Stomach (tissue), 9 donors: ENCODE data around the gene NEK7. TPM values are rescaled to one million over a fixed set of nuclear protein-coding genes. Genes with fewer than 3 reads are reported as not detected.

Experiments used
- DNase-seq, 2 donors: peaks; one replicate each; pipeline versions ENCODE4 v3.0.0 to v3.0.0-alpha.2; 2013 to 2019
- H3K27ac ChIP-seq, 5 donors: fragments of 200-600 bp in 4 of 5; sonication (generic) in 4 of 5; one replicate each; pipeline ENCODE4 v1.5.1; 2013 to 2019; ENCODE audit warnings: mild to moderate bottlenecking in 1 of 5, moderate library complexity in 1 of 5
- H3K27me3 ChIP-seq, 3 donors: fragments of 200-600 bp; sonication (generic); one replicate each; pipeline ENCODE4 v1.5.1; 2017 to 2019; ENCODE audit warnings: mixed run types in 1 of 3
- H3K36me3 ChIP-seq, 4 donors: fragments of 200-600 bp; sonication (generic); 1 replicate in 3 of 4; 2 replicates in 1 of 4; pipeline ENCODE4 v1.5.1; 2016 to 2019
- H3K4me1 ChIP-seq, 4 donors: fragments of 200-600 bp; sonication (generic); one replicate each; pipeline ENCODE4 v1.5.1; 2016 to 2019
- H3K4me3 ChIP-seq, 4 donors: fragments of 200-600 bp; sonication (generic) in 3 of 4; one replicate each; pipeline ENCODE4 v1.5.1; 2016 to 2019; ENCODE audit warnings: mild to moderate bottlenecking in 1 of 4
- H3K9me3 ChIP-seq, 4 donors: fragments of 200-600 bp; sonication (generic); one replicate each; pipeline ENCODE4 v1.5.1; 2016 to 2019
- EP300 ChIP-seq: sonication (generic); formaldehyde crosslinking; IDR thresholded peaks from one replicate; pipeline ENCODE4 v1.6.1; 2017; ENCODE audit warnings: antibody characterized with exemption
- POLR2A ChIP-seq, 4 donors: fragments of 450-650 bp; IDR thresholded peaks; one replicate each; pipeline ENCODE4 v1.6.1; 2016; ENCODE audit warnings: antibody characterized with exemption in 4 of 4, control low read depth in 2 of 4, mild to moderate bottlenecking in 1 of 4, moderate library complexity in 1 of 4
- POLR2AphosphoS5 ChIP-seq, 3 donors: sonication (generic); formaldehyde crosslinking; IDR thresholded peaks; one replicate each; pipeline ENCODE4 v1.6.1; 2016; ENCODE audit warnings: antibody characterized with exemption in 3 of 3
- WGBS, 5 donors: extraction: QIAGEN DNeasy Blood & Tissue Kit in 3 of 5; methylation state at CpG; one replicate each; pipeline versions ENCODE4 v1.1.5 to v1.1.7; 2013 to 2018; 5-methylcytosine and 5-hydroxymethylcytosine counted together
- intact Hi-C: fragments of 100-400 bp; cut with DNase I; formaldehyde crosslinking; loops from one replicate; pipeline ENCODE4 v1.15.1; 2023; ENCODE audit warnings: low total_unique reads
- polyA plus RNA-seq, 3 donors: library from polyadenylated mRNA; stranded (reverse); fragments of 200-250 nt; gene quantifications; one replicate each; pipeline ENCODE4 v1.2.3, GENCODE V29; 2013
- total RNA-seq, 5 donors: library from RNA; depleted of rRNA; stranded (reverse); fragments of >200 nt; gene quantifications; one replicate each; pipeline versions ENCODE4 v1.1.0 to v1.2.3, GENCODE V29; 2014 to 2016
- TF ChIP-seq, protein P1 (sequence below), 7 experiments: fragments of 450-650 bp in 4 of 7; fragments of 200-600 bp in 3 of 7; sonication (generic) in 3 of 7; IDR thresholded peaks; one replicate each; pipeline ENCODE4 v1.5.1; 2016 to 2019; ENCODE audit warnings: antibody characterized with exemption in 7 of 7, control low read depth in 2 of 7, mild to moderate bottlenecking in 1 of 7
- donor health status: healthy with polysubstance abuse.
- donor health status: Bipolar disorder and iron deficiency.
- donor health status: healthy.

The NEK7 gene
- total and polyA plus RNA-seq, 8 donors, result 13.2 to 116 (median 35.4) TPM

DNA sequence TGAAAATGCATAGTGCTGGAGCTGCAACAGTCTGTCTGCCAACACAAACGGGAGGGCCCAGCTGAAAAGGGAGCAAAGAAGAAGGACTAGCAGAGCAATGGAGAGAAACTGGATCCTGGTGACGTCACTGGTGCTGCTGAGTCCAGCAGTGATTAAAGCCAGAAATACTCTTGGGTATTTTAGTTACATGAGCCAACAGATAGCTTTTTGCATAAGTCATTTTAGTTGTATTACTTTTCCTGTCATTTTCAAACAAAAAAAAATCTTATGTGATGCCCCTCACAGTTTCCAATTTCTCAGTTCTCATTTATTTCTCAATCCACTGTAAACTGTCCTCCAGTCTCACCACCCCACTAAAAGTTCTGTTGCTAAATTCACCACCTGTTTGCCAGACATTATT is 38.7 kb upstream of the NEK7 start:
- no peaks in the 10 kb centered on the region for H3K4me1 ChIP-seq
- TF ChIP-seq, protein P1, sequence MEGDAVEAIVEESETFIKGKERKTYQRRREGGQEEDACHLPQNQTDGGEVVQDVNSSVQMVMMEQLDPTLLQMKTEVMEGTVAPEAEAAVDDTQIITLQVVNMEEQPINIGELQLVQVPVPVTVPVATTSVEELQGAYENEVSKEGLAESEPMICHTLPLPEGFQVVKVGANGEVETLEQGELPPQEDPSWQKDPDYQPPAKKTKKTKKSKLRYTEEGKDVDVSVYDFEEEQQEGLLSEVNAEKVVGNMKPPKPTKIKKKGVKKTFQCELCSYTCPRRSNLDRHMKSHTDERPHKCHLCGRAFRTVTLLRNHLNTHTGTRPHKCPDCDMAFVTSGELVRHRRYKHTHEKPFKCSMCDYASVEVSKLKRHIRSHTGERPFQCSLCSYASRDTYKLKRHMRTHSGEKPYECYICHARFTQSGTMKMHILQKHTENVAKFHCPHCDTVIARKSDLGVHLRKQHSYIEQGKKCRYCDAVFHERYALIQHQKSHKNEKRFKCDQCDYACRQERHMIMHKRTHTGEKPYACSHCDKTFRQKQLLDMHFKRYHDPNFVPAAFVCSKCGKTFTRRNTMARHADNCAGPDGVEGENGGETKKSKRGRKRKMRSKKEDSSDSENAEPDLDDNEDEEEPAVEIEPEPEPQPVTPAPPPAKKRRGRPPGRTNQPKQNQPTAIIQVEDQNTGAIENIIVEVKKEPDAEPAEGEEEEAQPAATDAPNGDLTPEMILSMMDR (IDR thresholded peaks at IDR 0.05), result no peak
- no peak for TF ChIP-seq POLR2AphosphoS5 (IDR thresholded peaks at IDR 0.05)
- TF ChIP-seq EP300, result no peak
- H3K27ac ChIP-seq, result peak overlapping the region in 1 of 5 donors; percentile 6
- H3K9me3 ChIP-seq, result no peaks in the 10 kb centered on the region
- H3K27me3 ChIP-seq, result no peaks in the 10 kb centered on the region
- 33 to 47% (median 39%) methylated on average over 2 of the region's 2 CpGs for WGBS, 5 donors
- peak in 1 of 2 donors; percentile 89 for DNase-seq
- intact Hi-C loops, result no loop called here
- no peaks in the 10 kb centered on the region for H3K36me3 ChIP-seq
- H3K4me3 ChIP-seq, result no peak overlapping the region

DNA sequence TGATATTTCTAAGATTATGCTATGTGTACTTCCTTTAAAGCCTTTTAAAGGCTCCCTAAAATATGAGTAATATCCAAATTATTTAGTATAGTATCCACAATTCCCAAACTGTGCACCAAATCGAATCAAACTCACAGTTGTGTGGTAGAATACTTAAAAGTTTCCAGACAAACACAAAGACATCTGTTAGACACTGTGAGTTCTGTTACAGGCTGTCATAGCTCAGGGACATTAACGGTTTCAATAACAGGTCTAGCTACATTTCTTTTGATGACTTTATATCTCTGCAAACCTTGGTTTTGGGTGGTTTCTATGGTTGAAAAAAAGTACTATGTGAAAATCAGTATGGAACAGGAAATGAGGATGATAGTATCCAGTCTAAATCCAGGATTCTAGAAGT is 36.9 kb upstream of the NEK7 start:
- Histone ChIP-seq H3K27me3 (no peaks in the 10 kb centered on the region), H3K9me3 (no peaks in the 10 kb centered on the region), H3K27ac (no peak overlapping the region), H3K4me3 (no peak overlapping the region), H3K36me3 (no peaks in the 10 kb centered on the region), H3K4me1 (no peaks in the 10 kb centered on the region)
- DNase-seq, result no peak
- TF ChIP-seq, protein P1 (IDR thresholded peaks at IDR 0.05), result no peak
- TF ChIP-seq POLR2AphosphoS5 (IDR thresholded peaks at IDR 0.05), result no peak
- TF ChIP-seq POLR2A (IDR thresholded peaks at IDR 0.05), result no peak
- no peak for TF ChIP-seq EP300
- intact Hi-C loops, result no loop called here
- WGBS, 5 donors, result 67 to 80% (median 77%) methylated on average over 2 of the region's 2 CpGs

DNA sequence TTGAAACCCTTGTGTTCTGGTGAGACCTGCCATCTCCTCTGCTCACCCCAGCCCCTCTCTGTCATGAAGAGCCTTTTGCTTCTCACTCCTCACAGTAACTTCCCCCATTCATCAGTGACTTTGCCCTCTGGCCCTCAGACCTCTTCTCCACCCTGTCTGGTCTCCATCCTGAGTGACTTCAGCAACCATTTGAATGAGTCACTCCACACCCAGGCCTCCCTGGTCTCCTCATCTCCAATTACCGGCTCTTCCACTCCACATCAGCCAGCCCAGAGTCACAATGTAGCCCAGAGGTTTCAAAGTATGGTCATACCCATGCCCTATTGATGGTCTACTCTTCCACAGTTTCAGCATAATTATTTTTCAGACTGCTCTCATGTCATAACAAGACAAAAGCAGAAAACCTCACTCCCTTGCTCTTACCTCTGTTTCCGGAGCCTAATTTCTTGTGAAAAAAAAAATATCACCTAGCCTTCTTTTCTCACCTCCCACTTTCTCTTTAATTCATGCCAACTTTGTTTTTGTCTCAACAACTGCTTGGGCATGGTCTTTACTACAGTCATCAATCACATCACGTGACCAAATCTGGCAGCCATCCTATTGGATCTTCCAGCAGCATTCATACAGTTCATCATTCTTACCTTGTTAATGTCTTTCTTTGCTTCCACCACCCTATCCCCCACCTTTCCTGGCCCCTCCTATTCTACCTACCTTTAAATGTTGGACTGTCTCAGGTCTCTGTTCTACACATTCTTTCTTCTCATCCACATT is 35.6 kb upstream of the NEK7 start:
- no peaks in the 10 kb centered on the region for H3K36me3 ChIP-seq
- H3K27ac ChIP-seq, result no peak overlapping the region
- intact Hi-C loops, result no loop called here
- H3K4me1 ChIP-seq, result no peaks in the 10 kb centered on the region
- no peaks in the 10 kb centered on the region for H3K27me3 ChIP-seq
- TF ChIP-seq, protein P1 (IDR thresholded peaks at IDR 0.05), result no peak
- no peak for TF ChIP-seq POLR2AphosphoS5 (IDR thresholded peaks at IDR 0.05)
- no peak for TF ChIP-seq POLR2A (IDR thresholded peaks at IDR 0.05)
- no peak for TF ChIP-seq EP300
- H3K9me3 ChIP-seq, result no peaks in the 10 kb centered on the region
- 70 to 93% (median 90%) methylated on average over 3 of the region's 3 CpGs for WGBS, 5 donors
- H3K4me3 ChIP-seq, result no peak overlapping the region
- DNase-seq, result no peak

DNA sequence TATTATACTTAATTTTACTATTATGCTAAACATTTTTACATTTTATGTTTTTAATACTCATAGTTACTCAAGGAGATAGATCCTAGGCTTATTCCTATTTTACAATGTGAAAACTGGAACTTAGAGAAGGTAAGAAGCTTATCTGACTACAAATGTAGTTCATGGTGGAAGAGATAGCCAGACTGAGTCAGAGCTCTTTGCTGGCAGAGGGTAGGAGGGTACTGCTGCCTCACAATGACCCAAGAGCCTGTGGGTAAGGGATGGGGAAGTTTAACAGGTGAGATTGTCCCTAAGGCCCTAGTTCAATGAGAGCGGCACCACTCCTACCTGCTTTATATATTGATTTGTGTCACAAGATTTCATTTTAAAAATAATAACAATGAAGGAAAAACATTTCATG is 34.1 kb upstream of the NEK7 start:
- WGBS, 5 donors, result 93 to 97% (median 95%) methylated on average over 1 of the region's 1 CpG
- TF ChIP-seq POLR2AphosphoS5 (IDR thresholded peaks at IDR 0.05), result no peak
- TF ChIP-seq, protein P1 (IDR thresholded peaks at IDR 0.05), result no peak
- no peak for TF ChIP-seq EP300
- no peak for TF ChIP-seq POLR2A (IDR thresholded peaks at IDR 0.05)
- Histone ChIP-seq H3K4me1 (no peaks in the 10 kb centered on the region), H3K27me3 (no peaks in the 10 kb centered on the region), H3K4me3 (no peak overlapping the region), H3K36me3 (no peaks in the 10 kb centered on the region), H3K9me3 (no peaks in the 10 kb centered on the region), H3K27ac (no peak overlapping the region)
- intact Hi-C loops, result no loop called here
- no peak for DNase-seq
